DOHH2 (cell line): ENCODE data around the gene S1PR2.

Experiments used
- CTCF ChIP-seq: fragments of 200-600 bp; sonication (generic); IDR thresholded peaks from one replicate; pipeline ENCODE4 v1.5.1; 2014; ENCODE audit warnings: antibody characterized with exemption, mild to moderate bottlenecking, low read depth, low read length; ENCODE audit not compliant: poor library complexity, severe bottlenecking
- EZH2phosphoT487 ChIP-seq: fragments of 200-600 bp; sonication (generic); IDR thresholded peaks from 2 replicates; pipeline ENCODE4 v1.6.1; 2017; ENCODE audit warnings: borderline replicate concordance, mild to moderate bottlenecking, antibody characterized with exemption, low read length, moderate library complexity, mixed read lengths

DNA sequence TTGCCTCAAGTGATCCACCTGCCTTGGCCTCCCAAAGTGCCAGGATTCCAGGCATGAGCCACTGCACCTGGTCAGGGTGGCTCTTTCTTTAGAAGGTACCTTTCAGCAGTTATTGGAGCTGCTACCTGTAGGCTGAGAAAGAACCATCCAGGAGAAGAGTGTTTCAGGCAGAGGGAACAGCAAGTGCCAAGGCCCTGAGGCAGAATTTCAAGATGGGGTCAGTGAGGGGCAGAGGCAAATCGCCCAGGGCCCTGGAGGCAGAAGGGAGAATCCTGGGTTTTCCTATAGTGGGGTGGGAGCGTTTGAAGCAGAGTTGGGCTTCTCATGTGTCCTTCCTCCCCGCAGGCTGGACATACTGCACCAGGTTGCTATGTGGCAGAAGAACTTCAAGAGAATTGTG, 23.1 kb upstream of the S1PR2 start:
- TF ChIP-seq CTCF (no peak), EZH2phosphoT487 (no peak)
